PC-3 (cell line): Measurements from ENCODE around the gene CYP39A1. TPM values are rescaled to one million over a fixed set of nuclear protein-coding genes. Genes with fewer than 3 reads are reported as not detected.

ENCODE experiments used
- ATAC-seq: fragments of 200-7000 bp; cut with Tn5 transposase; 2 replicates; pipeline ENCODE4 v1.9.1; 2020; ENCODE audit warnings: mild to moderate bottlenecking, moderate library complexity
- BruUV-seq: library from RNA; stranded (reverse); fragments of 400-500 nt; replicated peaks from 2 replicates; lab custom pipeline; 2021; lab: Mats Ljungman, UMichigan
- CTCF ChIA-PET: fragments of 300-600 bp; sonication (Branson Sonifier 250); formaldehyde crosslinking; loops from one replicate; lab custom pipeline; 2022; ENCODE audit warnings: antibody characterized with exemption; lab: Charles Lee
- POLR2A ChIA-PET: fragments of 300-600 bp; sonication (Branson Sonifier 250); formaldehyde crosslinking; loops from one replicate; lab custom pipeline; 2022; ENCODE audit warnings: antibody characterized with exemption; ENCODE audit not compliant: unreplicated experiment; lab: Charles Lee
- DNase-seq: peaks from one replicate; pipeline ENCODE4 v3.0.0-alpha.2; 2015
- H2AFZ ChIP-seq: fragments of 300-600 bp; sonication (generic); 2 replicates; pipeline ENCODE4 v1.6.0; 2016; ENCODE audit warnings: antibody characterized with exemption, low read length
- H3F3A ChIP-seq: fragments of 300-600 bp; sonication (generic); one replicate; pipeline ENCODE4 v1.6.0; 2017; ENCODE audit warnings: antibody characterized with exemption, low read length, control low read depth, mild to moderate bottlenecking; ENCODE audit not compliant: unreplicated experiment
- H3K27ac ChIP-seq: fragments of 300-600 bp; sonication (generic); 2 replicates; pipeline ENCODE4 v1.5.1; 2016; ENCODE audit warnings: mild to moderate bottlenecking, low read length
- H3K27me3 ChIP-seq: fragments of 300-600 bp; sonication (generic); 2 replicates; pipeline ENCODE4 v1.6.1; 2016; ENCODE audit warnings: low read length, mixed read lengths
- H3K36me3 ChIP-seq: fragments of 300-600 bp; sonication (generic); 2 replicates; pipeline ENCODE4 v1.6.1; 2016; ENCODE audit warnings: low read depth, mixed run types, low read length, mixed read lengths
- H3K4me1 ChIP-seq: fragments of 300-600 bp; sonication (generic); 2 replicates; pipeline ENCODE4 v1.5.1; 2016; ENCODE audit warnings: low read length; ENCODE audit not compliant: insufficient read depth
- H3K4me2 ChIP-seq: fragments of 300-600 bp; sonication (generic); 2 replicates; pipeline ENCODE4 v1.6.0; 2016; ENCODE audit warnings: low read length
- H3K4me3 ChIP-seq: fragments of 300-600 bp; sonication (generic); 2 replicates; pipeline ENCODE4 v1.5.1; 2016; ENCODE audit warnings: mild to moderate bottlenecking, low read length, mixed read lengths
- H3K79me2 ChIP-seq: fragments of 300-600 bp; sonication (generic); 2 replicates; pipeline ENCODE4 v1.6.1; 2017; ENCODE audit warnings: low read length, mixed read lengths
- H3K9ac ChIP-seq: fragments of 300-600 bp; sonication (generic); 2 replicates; pipeline ENCODE4 v1.6.0; 2016; ENCODE audit warnings: mild to moderate bottlenecking, low read length
- H3K9me2 ChIP-seq: fragments of 300-600 bp; sonication (generic); replicated peaks from 2 replicates; pipeline ENCODE4 v1.6.1; 2016; ENCODE audit warnings: mixed run types, low read length, mixed read lengths
- H3K9me3 ChIP-seq: fragments of 300-600 bp; sonication (generic); 2 replicates; pipeline ENCODE4 v1.6.1; 2016; ENCODE audit warnings: low read length, mixed read lengths
- H4K20me1 ChIP-seq: fragments of 300-600 bp; sonication (generic); 2 replicates; pipeline ENCODE4 v1.6.1; 2016; ENCODE audit warnings: low read length, mixed read lengths
- EZH2 ChIP-seq: fragments of 300-600 bp; sonication (generic); IDR thresholded peaks from one replicate; pipeline ENCODE4 v1.6.1; 2017; ENCODE audit warnings: antibody characterized with exemption, mild to moderate bottlenecking, low read length; ENCODE audit not compliant: unreplicated experiment
- EZH2phosphoT487 ChIP-seq: fragments of 300-600 bp; sonication (generic); IDR thresholded peaks from 2 replicates; pipeline ENCODE4 v1.6.1; 2018; ENCODE audit warnings: mild to moderate bottlenecking, antibody characterized with exemption, low read length, borderline replicate concordance
- intact Hi-C: fragments of 100-400 bp; cut with micrococcal nuclease; formaldehyde crosslinking; loops from 2 replicates; pipeline ENCODE4 v1.9.0; 2023
- total RNA-seq: library from RNA; depleted of rRNA; stranded (reverse); fragments of >200 nt; gene quantifications from 2 replicates; pipeline ENCODE4 v1.2.3, GENCODE V29; 2014
- TF ChIP-seq, protein P1 (sequence below): fragments of 300-600 bp; sonication (generic); conservative IDR thresholded peaks from 2 replicates; pipeline ENCODE4 v1.5.1; 2017; ENCODE audit warnings: antibody characterized with exemption, low read depth, mild to moderate bottlenecking, low read length

Gene CYP39A1
- total RNA-seq, 1 experiment from 2014 or later = 0.66 TPM

DNA sequence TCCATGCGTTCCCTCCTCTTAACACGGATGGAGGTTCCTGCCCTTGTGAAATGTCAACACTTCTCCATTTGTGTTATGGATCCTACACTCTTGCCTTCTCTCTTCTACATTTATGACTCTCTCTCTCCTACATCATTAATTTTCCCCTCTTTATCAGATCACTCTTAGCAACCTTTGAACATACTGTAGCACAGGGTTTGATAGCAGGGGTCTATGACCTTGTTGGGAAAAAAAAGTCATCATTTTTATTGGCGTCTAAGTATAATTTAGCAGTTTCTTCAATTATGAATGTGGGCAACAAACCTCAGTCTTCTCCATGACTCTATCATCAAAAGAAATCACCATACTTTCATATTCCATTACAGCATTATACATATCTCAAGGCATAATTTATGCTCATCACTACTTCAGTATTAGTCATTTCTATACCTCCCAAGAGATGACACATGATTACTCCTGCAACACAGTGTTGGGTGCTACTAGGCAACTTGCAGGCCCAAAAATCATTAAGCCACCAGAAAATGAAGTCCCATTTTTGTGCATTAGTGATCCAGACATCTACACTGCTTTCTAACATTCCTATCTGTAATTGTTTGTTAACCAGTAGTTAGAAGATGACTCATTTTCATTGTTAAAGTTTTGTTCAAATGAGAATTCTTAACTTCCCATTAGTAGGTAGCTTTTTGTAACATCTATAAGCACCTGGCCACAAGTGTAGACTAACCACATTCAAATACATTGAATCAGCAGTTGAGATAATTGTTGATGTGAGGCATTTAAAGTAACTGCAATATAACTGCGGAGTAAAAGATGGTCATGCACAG, 9.5 kb downstream of the CYP39A1 start:
- intact Hi-C loops = no loop called here
- Histone ChIP-seq H3K4me1 (peaks cover 32% of the 10 kb centered on the region), H4K20me1 (no peaks in the 10 kb centered on the region), H2AFZ (no peak overlapping the region), H3K4me3 (no peak overlapping the region), H3K9ac (no peak overlapping the region), H3K36me3 (no peaks in the 10 kb centered on the region), H3K9me3 (no peaks in the 10 kb centered on the region), H3K79me2 (no peaks in the 10 kb centered on the region), H3K27me3 (no peaks in the 10 kb centered on the region), H3F3A (no peaks in the 10 kb centered on the region), H3K4me2 (peak overlapping the region; percentile 32; the same call in 1 of the 2 replicates), H3K27ac (0 out of 2 replicates have a peak overlapping the region, but pooled peaks have one; percentile 18), H3K9me2 (no peaks in the 10 kb centered on the region)
- no TSS peak for BruUV-seq
- CTCF ChIA-PET = no interaction called here
- peak; percentile 79 for DNase-seq
- POLR2A ChIA-PET = no interaction called here
- TF ChIP-seq, protein P1, sequence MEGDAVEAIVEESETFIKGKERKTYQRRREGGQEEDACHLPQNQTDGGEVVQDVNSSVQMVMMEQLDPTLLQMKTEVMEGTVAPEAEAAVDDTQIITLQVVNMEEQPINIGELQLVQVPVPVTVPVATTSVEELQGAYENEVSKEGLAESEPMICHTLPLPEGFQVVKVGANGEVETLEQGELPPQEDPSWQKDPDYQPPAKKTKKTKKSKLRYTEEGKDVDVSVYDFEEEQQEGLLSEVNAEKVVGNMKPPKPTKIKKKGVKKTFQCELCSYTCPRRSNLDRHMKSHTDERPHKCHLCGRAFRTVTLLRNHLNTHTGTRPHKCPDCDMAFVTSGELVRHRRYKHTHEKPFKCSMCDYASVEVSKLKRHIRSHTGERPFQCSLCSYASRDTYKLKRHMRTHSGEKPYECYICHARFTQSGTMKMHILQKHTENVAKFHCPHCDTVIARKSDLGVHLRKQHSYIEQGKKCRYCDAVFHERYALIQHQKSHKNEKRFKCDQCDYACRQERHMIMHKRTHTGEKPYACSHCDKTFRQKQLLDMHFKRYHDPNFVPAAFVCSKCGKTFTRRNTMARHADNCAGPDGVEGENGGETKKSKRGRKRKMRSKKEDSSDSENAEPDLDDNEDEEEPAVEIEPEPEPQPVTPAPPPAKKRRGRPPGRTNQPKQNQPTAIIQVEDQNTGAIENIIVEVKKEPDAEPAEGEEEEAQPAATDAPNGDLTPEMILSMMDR = no peak
- TF ChIP-seq EZH2 (no peak), EZH2phosphoT487 (no peak)
- ATAC-seq = peak; percentile 83

DNA sequence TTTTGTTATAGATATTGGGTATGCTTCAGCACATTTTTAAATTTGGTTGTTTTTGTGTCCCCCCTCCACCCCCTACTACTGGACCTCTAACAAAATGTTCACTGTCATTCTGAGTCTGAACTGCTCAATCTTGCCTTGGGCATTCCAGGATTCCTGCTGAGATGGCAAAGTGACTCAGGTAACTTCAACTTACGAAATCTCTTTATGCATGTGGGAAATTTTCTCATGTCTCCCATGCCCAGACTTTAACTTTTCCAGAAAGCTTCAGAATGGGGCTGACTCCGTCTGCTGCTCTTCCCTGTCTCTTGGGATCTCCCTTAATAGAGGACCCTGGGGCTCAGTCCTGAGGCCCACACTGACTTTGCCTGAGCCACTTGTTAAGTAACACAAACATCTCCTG, 14.0 kb downstream of the CYP39A1 start:
- TF ChIP-seq EZH2phosphoT487 = no peak
- TF ChIP-seq, protein P1 = no peak
- TF ChIP-seq EZH2 = no peak
- no peak for ATAC-seq
- H3K4me3 ChIP-seq = no peak overlapping the region
- no peaks in the 10 kb centered on the region for H3K36me3 ChIP-seq
- no peaks in the 10 kb centered on the region for H4K20me1 ChIP-seq
- no peaks in the 10 kb centered on the region for H3K79me2 ChIP-seq
- intact Hi-C loops = no loop called here
- H3K9me2 ChIP-seq = no peaks in the 10 kb centered on the region
- no peaks in the 10 kb centered on the region for H3K9me3 ChIP-seq
- H2AFZ ChIP-seq = peak overlapping the region; percentile 19; the same call in 1 of the 2 replicates
- POLR2A ChIA-PET = no interaction called here
- CTCF ChIA-PET = no interaction called here
- H3K4me2 ChIP-seq = peak overlapping the region; percentile 18
- peaks cover 38% of the 10 kb centered on the region for H3K4me1 ChIP-seq
- H3K9ac ChIP-seq = no peak overlapping the region
- DNase-seq = peak; percentile 77
- no TSS peak for BruUV-seq
- no peaks in the 10 kb centered on the region for H3K27me3 ChIP-seq
- no peaks in the 10 kb centered on the region for H3F3A ChIP-seq
- H3K27ac ChIP-seq = peak overlapping the region; percentile 38

DNA sequence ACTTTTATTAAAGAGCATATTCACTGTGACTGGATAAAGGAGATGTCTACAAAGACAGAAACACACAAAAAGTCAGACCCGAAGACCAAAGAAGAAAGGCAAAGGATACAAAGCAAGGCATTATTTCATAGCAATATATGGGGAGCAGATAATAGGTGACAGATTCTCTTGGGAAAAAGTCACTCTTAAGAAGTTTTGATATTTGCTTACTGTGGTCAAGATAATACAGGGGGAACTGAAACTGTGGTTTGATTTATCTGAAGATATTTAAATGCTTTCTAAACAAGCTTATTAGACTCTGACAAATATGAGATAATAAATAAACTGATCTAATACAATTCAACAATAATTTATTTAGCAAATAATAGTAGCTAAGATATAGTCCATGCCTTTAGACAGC, 14.7 kb downstream of the CYP39A1 start:
- TF ChIP-seq EZH2 (no peak), EZH2phosphoT487 (no peak)
- TF ChIP-seq, protein P1 = no peak
- intact Hi-C loops = no loop called here
- no peaks in the 10 kb centered on the region for H4K20me1 ChIP-seq
- no peak overlapping the region for H2AFZ ChIP-seq
- BruUV-seq = no TSS peak
- H3K4me3 ChIP-seq = no peak overlapping the region
- no peaks in the 10 kb centered on the region for H3F3A ChIP-seq
- 0 out of 2 replicates have a peak overlapping the region, but pooled peaks have one; percentile 3 for H3K4me2 ChIP-seq
- no peaks in the 10 kb centered on the region for H3K36me3 ChIP-seq
- H3K9me3 ChIP-seq = no peaks in the 10 kb centered on the region
- H3K9me2 ChIP-seq = no peaks in the 10 kb centered on the region
- CTCF ChIA-PET = no interaction called here
- H3K27me3 ChIP-seq = no peaks in the 10 kb centered on the region
- H3K9ac ChIP-seq = no peak overlapping the region
- no peaks in the 10 kb centered on the region for H3K79me2 ChIP-seq
- DNase-seq = no peak
- POLR2A ChIA-PET = interaction anchor here (0.5 kb wide), 1 partner anchor 47 kb away, joined by 15 read pairs; no protein-coding TSS in a partner anchor
- ATAC-seq = no peak
- peaks cover 31% of the 10 kb centered on the region for H3K4me1 ChIP-seq
- no peak overlapping the region for H3K27ac ChIP-seq
